NK-92 (cell line): ENCODE results near the gene IGSF22.

Source experiments
- DNase-seq: peaks from one replicate; lab custom pipeline; 2025; ENCODE audit not compliant: unreplicated experiment; lab: John Stamatoyannopoulos, UW

IGSF22 gene

DNA sequence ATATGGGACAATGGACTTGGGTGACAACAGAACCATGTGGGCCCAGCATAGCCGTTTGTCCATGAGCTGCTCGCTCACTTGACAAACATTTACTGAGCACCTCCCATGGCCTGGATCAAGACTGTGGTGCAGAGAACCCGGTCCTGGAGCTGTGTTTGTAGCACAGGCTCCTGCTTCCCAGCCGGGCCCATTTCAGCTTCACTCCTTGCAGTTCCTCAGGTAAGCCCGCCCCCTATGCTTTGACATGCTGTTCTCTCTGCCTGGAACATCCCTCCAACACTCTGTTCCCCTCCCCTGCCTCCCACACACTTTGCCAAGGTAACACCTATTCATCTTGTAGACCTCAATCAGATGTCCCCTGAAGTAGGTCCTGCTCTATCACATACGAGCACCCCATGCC is 19.3 kb upstream of the IGSF22 start:
- DNase-seq = no peak

GRCh38 chr11:18743900-18744514 is 18.0 kb upstream of the IGSF22 start:
- DNase-seq = no peak

GRCh38 chr11:18743365-18743764 is 17.4 kb upstream of the IGSF22 start:
- DNase-seq = no peak

DNA sequence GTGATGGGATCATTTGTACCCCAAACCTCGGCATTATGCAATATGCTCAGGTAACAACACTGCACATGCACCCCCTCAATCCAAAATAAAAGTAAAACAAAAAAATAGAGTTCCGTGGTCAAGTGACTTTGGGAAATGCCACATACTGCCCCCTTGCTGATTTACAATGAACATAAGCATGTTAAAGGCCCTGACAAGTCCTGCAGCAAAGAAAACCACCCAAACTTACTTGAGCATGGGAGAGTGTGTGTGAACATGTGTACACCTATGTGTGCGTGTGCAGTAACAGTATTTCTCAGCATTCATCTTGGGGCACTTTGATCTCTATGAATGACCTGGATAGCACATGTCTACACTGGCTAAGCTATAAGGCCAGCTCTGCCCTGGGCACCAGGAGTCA is 15.8 kb upstream of the IGSF22 start:
- no peak for DNase-seq

GRCh38 chr11:18739685-18740084 is 13.7 kb upstream of the IGSF22 start:
- DNase-seq = no peak

DNA sequence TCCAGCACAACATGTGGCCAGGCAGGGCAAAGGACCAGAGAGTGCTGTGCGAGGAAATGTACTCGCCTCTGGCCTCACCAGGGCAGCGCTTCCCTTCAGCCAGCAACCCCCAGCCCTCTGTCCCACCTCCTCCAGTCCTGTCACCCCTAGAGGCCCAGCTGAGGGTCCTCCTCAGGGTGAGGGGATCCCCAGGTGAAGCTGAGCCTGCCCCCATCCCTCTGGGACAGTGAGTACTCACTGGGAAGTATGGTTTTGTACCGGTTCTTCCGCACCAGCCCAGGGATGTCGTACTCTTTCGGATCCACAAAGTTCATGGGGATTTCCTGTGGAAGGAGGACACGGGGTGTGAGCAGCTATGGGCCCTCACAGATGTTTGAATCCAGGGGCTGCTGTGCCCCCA is 11.7 kb upstream of the IGSF22 start:
- DNase-seq = no peak

DNA sequence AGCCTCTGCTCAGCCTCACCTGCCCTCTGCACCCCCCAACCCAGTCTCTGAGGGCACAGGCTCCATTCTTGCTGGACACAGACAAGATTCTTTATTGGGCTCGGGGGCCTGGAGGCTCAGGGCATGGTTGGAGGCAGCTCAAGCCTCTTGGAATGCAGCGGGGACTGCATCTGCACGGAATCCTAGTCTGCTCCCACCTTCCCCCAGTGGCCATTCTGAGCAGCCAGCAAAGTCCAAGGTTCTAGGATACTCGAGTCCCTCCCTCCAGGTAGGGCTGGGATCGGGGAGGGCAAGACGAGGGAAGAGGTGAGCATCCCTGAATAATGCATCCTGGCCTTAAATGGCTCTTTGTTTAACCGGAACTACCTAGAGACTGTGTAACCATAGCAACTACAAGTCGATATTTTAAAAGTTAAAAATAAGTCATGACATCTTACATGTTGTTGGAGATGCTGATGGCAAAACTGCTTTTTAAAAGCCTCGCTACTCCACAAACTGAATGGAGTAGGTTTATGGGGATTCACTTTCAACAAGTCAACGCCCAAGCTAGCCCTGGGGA is 10.7 kb upstream of the IGSF22 start:
- DNase-seq = no peak

GRCh38 chr11:18733202-18733601 is 7.2 kb upstream of the IGSF22 start:
- DNase-seq = no peak

DNA sequence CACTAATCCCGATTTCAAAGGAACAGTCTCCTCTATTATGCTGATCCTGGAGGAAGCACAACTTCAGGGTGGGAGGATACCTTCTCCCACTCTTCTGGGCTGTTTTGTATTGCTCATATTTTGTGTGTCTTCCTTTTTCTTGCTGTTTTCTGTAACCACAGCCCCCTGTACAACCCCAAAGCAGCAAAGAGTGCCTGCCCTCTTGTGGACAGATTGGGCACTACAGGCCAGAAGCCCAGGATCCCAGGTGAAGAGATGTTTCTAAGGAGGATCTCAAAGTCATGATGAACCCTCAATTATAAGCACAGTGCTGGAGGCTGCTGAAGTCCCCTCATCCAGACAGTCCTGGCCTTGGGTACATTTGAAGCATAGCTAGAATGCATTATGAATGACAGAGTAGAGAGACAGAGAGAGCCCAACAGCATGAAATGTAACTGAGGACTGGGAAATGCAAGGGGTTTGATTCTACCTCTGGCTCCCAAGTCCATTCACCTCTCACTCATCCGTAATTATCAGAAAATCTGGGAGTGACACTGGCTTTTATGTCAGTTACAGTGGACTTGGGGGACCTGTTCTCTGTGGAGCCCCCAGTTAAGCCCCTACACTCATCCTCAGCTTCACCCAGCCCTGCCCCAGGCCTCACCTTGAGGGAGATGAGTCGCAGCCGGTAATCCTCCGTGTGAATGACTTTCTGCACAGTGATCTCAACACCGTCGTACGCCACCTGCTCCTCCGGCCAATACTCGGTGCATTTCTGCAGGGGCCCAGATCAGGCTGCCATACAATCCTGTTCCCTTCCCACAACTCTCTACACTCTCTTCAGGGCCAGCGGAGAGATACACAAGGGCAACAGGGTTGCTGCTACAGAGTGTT is 6.2 kb upstream of the IGSF22 start:
- DNase-seq = no peak

GRCh38 chr11:18731441-18731840 is 5.5 kb upstream of the IGSF22 start:
- no peak for DNase-seq

DNA sequence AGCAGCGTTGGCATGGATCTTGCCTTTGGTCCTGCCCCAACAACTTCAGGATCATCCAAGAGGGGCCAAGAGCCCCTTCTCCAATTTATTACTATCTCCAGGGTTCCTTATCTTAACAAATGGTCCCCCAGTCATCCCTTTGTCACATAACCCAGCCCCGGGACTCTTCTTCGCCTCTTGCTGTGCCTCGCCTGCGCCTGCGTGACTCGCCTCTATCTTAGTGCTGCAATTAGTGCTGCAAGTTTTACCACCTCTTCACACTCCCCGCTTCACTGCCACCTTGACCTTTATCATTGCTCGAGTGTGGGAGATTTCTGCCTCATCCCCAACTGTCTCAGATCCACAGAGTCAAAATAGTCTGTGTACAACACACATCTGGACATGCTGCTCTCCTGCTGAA is 4.0 kb upstream of the IGSF22 start:
- DNase-seq = no peak

GRCh38 chr11:18729426-18729825 is 3.4 kb upstream of the IGSF22 start:
- no peak for DNase-seq

DNA sequence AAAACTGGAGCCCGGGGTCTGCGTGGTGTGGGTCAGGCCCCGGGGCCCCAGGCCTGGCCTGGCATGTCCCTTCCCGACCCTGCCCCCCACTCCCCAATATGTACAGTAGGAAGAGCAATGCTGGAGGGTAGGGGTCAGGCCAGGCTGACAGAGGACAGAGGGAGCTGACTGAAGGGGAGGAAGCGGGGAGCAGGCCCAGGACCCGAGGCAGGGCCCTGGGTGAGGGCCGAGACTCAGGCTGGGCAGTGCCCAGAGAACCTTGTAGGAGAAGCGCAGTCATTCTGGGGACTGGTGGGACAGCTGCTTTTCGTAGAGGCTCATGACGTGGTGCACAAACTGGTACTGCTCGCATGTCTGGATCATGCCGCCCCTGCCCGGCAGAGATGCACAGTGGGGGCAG is 2.7 kb upstream of the IGSF22 start:
- DNase-seq = no peak

DNA sequence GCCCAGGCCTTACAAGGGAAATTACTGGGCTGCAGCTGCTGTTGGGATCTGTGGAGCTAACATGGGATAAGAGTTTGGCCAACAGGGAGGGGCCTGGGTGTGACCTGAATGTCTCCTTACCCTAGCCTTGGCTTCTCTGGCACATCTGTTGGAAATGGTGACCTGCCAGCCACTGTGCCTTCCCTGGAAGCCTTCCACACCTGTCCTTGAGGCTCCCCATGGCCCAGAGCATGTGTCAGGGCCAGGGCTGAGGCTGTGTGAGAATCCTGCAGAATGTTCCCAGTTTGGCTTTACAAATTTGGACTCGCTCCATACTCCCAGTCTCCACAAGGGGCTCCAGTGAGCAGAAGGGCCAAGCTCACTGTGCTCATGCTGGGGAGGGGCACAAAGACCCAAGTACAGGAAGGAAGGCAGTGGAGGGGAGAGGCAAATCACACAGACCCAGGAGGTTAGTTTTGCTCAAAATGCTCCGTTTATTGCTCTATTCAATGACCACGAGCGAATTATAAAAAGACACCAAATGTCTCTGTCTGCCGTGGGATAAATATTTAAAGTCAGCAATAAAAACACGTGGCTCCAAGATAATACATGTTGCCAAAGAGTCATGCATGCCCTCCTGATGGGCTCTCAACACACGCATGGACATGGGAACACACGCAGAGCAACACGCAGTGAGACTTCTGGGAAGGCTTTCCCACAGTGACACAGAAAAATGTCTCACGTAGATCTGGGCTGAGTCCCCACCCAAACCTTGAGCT is 1.7 kb upstream of the IGSF22 start:
- no peak for DNase-seq

DNA sequence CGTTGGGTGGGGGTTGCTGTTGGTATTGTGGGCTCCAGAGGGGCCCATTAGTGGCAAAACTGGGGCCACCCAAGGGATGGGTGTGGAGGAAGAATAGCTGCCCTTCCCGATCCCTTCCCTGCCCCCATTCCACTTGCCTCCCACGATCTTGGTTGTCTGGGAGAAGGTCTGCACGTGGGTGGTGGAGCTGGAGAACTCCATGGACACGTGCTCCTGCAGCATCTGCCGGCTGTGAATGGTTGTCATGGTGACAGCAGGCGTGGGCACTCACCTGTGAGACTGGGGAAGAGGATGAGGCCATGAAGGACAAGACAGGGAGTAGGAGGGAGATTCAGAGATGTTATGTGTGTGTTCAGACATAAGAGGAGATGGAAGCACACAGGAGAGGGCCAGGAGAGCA is 2.0 kb downstream of the IGSF22 start:
- DNase-seq = no peak

DNA sequence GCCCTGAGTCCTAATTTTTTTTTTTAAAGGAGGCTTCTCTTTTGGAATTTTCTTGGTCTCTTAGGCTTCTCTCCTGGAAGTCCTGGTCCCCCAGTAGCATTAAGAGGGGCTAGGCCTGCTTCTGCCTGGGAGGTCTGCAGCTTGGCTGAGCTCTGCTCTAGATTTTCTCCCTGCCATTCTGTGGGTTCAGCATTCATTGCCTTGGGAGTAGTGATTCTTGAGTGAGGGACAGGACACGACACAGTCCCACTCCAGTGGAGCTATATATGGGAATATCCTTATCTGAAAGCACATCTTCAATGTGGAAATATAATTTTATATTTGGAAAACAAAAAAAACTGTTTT is 3.7 kb downstream of the IGSF22 start:
- no peak for DNase-seq

GRCh38 chr11:18721561-18722292 is 4.3 kb downstream of the IGSF22 start:
- no peak for DNase-seq

DNA sequence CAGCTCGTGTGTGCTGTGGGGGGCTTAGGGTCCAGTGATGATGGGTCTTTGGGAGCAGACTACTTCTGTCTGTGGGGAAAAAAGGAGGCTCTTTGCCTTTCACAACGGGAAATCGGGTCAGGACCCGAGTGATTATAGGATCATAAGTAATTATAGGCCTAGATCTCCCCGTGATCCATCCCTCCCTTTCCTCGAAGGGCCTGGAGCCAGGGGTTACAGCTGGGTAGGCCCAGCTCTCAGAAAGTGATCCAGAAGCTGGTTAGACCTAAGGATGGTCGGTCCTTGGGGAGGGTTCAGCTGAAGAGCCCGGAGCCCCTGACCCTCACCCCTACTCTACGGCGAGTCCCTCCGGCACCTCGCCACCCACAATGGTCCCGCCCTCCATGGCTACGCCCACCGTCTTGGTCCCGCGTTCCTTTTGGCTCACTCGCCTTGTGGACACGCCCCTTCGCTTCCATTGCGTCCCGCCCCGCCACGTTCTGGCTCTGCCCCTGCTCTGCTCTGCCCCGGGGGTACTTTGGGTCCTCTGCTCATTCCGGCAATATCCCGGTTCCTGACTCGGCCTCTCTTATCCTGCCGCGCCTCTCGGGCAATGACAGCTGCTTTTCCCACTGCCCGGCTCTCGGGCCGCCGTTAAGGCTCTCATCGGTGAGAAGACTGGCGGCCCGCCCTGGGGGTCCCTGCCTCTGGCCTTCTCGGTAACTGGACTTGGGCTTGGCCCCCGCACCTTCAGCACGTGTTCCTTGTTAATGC is 5.0 kb downstream of the IGSF22 start:
- DNase-seq = peak; percentile 8

- no peak for DNase-seq
Observed at GRCh38 chr11:18720091-18720807, 5.7 kb downstream of the IGSF22 start.

- no peak for DNase-seq
Observed at GRCh38 chr11:18715476-18715875, 10.5 kb downstream of the IGSF22 start.
